Forelimb muscle (tissue), 1 donor: ENCODE data around the gene REL. TPM values are rescaled to one million over a fixed set of nuclear protein-coding genes. Genes with fewer than 3 reads are reported as not detected.
"Not testable (repeated sequence)": the region's sequence is repeated elsewhere in the genome, so short reads cannot be mapped to it uniquely, and the experiment has no call there.

Experiments
- DNase-seq: peaks from one replicate; pipeline ENCODE4 v3.0.0-alpha.2; 2013; ENCODE audit warnings: low read depth
- polyA plus RNA-seq: library from polyadenylated mRNA; unstranded; fragments of 120-200 nt; gene quantifications from one replicate; pipeline ENCODE4 v1.2.1, GENCODE V29; 2013; ENCODE audit not compliant: insufficient read length

REL gene
- polyA plus RNA-seq, 1 donor, result 4.6 TPM

DNA sequence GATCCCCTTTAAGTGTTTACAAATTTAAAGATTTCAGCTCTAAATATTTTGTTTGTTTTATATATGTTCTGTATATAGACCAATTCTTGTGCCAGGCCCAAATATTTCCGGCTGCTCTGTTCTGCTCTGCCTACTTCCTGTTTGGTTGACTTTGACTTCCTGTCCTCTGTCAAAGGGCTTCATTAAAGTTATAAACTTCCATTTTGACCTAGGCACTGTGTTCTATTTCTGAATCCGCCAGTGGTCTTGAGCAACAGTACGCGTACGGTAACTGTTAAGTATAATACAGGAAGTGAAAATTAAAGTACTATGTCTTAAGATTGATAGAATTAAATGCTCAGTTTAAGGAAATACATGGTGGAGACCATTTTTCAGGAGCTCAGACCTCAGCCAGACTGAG, 13.5 kb upstream of the REL start:
- DNase-seq, result no peak

DNA sequence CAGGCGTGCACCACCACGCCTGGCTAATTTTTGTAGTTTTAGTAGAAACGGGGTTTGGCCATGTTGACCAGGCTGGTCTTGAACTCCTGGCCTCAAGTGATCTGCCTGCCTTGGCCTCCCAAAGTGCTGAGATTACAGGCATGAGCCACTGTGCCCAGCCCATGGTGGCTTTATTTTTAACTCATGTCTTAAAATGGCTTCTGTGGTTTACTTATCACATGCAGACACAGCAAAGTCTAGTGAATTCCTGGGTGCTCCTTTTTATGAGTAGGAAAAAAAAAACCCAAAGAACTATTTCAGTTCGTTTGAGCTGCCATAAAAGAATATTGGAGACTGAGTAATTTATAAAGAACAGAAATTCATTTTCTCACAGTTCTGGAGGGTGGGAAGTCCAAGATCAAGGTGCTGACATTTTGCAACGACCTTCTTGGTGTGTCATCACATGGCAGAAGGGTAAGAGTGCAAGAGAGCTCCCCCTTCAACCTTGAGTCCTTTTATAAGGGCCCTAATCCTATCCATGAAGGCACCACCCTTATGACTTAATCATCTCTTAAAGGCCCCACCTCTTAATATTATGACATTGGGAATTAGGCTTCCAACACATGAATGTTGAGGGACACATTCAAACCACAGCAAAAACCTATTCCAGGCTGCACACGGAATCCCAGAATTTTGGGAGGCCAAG, 12.6 kb upstream of the REL start:
- no peak for DNase-seq

DNA sequence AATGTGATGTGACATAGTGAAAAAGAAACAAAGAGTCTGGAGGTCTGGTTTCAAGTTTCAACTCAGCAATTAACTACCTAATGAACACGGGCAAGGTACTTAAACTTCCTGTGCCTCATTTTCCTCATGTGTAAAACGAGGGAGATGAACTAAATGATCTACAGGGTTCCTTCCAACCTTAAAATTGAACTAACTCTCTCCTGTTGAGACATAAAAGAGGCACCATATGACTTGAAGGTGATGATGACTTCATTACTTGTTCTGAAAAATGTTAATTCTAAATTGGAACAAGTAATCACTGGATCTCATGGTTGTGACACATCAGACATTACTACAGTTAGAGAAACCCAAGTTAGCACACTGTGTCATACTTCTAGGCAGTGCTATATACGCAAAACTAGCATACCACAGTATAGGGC, 8.9 kb upstream of the REL start:
- no peak for DNase-seq

DNA sequence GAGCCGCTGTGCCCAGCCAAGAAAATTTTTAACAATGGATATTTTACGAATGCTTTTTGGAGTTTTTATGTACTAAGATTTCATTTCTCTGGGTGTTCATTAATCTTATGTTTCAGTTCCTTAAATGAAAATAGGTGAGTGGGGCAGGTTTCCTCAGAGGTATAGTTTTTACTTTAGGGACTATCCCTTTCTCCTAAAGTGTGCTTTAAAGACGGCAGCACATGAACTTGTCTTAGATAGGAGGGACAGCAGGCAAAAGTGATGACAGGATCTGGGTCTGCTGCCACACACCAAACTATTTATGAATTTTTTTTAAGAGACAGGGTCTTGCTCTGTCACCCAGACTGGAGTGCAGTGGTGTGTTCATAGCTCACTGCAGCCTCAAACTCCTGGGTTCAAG, 8.0 kb upstream of the REL start:
- no peak for DNase-seq

DNA sequence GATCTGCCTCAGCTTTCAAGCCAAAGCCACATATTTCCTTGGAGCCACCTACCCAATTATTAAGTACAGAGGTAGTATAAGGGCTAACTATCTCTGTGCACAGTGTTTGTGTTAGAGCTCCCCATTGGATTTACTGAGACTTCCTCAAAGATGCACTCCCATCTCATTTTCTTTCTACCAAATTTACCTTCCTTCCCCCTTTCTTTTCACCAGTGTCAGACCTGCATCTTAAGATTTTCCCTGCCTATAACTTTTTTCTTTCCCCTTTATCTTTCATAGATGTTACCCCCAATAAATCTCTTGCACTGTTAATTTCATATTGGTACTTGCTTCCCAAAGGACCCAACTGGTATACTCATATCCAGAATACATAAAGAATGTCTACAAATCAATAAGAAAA, 5.9 kb upstream of the REL start:
- no peak for DNase-seq

DNA sequence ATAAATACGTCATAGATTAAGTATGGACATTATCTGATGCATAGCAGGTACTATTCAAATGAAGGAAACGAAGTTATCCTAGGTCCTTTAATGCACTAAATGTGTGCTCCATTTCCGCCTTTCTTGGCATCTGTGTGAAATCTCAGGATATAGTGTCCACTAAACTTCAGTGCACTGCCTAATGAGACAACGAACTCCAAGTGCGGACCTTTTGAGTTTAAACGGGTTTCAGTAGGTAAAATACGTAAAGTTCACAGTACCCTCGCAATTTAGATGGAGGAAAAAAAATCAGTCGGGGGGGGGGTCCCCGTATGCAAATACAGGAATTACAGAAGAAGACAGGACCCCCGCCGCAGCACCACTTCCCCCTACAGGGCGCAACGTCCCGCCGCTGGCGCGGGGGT, 729 bp upstream of the REL start:
- no peak for DNase-seq

DNA sequence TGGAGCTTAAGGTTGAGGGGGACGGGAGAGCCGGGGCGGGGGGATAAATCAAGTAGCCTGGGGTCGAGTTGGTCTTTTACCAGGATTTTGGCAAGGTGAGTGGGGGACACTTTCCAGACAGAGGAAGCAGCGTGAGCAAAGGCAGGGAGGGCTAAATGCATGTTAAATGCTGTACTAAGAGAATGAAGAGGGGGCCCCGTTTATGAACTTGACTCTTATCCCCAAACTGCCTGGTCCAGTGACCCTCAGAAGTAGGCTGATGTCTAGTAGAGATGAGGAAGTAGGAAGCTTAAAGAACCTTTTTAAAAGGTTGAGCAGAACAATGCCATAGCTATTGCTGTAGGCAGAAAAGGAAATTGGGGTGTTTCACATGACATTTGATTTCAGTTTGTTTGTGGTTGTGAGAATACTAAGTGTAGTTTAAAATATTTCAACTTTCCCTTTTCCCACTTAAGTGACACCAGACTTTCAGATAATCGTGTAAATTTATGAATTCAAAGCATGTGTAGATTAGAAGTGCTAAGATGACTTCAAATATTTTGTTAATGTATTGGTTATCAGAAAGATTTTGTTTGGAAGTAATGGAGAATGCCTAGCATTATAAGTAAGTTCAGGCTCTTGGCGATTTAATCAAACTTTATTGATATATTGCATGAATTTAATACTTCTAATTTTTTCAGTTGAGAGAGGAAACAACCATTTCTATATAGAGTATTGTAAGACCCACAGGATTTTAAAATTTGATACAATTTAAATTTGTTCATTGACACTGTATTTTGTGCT, 1.8 kb downstream of the REL start:
- no peak for DNase-seq

DNA sequence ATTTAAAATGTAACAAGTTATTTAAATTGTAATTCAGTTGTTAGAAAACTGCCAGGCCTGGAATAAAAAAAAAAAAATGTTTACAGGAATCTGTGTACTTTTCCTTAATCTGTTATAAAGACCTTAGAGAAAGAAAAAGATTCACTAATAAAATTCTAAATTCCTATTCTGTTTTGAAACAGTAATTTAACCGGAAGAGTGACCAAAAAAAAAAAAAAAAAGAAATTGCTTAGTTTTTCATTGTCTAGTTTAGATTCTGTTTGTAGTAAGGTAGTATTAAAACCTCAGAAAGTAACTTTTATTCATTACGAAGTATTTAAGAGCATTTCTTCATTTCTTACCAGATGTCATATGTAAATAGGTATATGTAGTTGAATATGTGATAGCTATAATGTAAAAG, 2.5 kb downstream of the REL start:
- no peak for DNase-seq

DNA sequence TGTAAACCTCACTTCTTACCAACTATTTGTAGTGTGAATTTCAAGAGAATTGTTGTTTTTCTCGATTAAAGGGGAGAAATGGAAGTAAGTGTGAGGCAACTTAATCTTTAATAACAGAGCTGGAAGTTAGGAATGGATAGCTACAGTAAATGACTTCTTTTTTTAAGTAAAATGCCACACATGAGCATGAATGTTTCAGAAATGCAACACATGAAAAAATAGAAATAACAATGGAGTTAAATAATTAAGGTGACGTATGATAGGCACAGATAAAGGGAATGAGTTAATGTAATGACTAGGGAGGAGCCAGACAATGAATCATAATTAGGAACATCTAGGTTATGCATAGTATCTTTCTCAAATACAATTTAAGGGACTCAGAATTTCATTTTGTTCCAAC, 3.4 kb downstream of the REL start:
- no peak for DNase-seq

DNA sequence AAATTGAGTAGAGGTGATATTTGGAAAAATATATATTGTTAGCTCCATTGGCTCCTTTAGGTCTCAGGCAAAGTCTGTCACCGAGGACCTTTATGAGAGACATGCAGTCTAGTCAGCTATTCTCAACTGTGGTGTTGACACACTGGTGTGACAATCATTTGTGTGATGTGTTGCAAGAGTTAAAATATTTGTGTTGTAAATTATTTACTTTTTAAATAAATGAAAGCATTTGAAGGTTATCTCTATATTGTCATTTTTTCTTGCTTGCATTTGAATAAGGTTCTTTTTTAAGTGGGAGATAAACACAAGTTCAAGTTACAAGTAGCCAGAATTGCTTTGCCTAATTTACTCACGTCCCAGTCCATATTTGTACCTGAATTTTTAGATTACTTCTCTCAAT, 4.3 kb downstream of the REL start:
- no peak for DNase-seq

DNA sequence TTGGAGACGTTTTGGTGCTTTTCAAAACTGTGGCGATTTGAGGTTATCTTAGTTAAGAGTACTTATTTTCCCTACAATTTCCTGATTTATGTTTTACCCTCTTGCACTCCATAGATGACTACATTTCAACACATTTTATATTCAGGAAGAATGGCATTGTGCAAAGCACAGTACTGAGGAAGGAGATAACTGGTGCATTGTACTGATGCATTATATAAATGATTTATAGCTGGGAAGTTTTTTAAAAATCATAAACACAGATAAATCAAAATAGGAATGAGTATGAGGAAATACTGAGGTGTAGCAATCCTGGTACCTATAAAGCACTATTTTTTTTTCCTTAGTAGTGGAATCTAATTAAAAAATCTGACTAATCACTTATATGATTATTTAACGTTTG, 5.6 kb downstream of the REL start:
- DNase-seq, result no peak

DNA sequence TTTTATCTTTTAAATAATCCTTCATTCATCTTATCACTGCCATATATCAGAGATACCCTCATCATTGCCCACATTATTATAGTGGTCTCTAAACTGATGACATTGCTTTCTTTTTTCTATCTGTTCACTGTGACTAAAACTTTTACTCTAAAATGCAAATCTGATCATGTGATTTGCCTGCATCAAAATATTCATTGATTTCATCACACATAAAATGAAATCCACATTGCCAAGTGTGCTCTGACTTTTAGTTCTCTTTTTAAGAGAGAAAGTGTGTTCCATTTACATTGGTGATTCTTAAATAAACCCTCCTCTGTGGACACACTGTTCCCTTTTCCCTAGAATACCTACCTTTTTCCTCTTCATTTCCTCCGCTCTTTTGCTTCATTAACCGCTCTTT, 7.5 kb downstream of the REL start:
- no peak for DNase-seq

DNA sequence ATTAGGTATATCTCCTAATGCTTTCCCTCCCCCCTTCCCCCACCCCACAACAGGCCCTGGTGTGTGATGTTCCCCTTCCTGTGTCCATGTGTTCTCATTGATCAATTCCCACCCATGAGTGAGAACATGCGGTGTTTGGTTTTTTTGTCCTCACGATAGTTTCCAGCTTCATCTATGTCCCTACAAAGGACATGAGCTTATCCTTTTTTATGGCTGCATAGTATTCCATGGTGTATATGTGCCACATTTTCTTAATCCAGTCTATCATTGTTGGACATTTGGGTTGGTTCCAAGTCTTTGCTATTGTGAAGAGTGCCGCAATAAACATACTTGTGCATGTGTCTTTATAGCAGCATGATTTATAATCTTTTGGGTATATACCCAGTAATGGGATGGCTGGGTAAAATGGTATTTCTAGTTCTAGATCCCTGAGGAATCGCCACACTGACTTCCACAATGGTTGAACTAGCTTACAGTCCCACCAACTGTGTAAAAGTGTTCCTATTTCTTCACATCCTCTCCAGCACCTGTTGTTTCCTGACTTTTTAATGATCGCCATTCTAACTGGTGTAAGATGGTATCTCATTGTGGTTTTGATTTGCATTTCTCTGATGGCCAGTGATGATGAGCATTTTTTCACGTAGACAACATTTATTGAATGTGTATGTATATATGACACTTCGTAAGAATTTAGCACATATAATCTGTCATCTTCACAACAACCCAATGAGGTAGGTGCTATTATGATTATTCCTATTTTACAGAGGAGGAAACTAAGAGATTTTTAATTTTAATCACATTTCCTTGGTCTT, 8.4 kb downstream of the REL start:
- not testable (repeated sequence) for DNase-seq

DNA sequence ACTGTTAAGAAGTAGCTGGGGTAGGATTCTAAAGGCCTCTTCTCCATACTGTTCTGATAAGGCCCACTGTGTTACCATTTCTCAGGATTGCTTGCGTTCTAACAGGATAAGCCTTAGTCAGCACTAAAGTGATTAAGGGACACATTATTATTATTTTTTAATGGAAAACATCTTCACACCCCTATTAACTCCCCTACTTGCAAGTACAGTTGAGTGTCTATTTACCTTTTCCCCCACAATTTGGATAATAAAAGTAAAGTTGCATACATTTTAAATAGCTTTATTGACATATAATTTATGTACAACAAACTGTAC, 9.0 kb downstream of the REL start:
- no peak for DNase-seq

DNA sequence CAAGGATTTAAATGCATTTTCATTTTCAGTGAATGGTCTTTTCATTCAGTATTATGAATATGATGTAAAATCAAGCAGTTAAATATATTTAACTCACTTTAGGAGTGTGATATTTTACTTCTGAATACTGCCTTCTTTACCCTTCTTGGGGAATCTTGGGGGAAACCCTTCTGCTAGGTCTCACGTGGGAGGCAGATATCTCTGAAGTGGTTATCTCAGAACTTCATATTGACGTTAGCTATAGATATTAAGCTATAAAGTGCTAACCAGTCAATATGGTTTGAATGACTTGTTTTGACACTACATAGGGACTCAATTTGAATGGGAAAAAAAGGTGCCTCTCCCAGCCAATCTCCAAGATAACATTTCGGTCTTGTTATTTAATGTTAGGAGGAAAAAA, 9.8 kb downstream of the REL start:
- no peak for DNase-seq

DNA sequence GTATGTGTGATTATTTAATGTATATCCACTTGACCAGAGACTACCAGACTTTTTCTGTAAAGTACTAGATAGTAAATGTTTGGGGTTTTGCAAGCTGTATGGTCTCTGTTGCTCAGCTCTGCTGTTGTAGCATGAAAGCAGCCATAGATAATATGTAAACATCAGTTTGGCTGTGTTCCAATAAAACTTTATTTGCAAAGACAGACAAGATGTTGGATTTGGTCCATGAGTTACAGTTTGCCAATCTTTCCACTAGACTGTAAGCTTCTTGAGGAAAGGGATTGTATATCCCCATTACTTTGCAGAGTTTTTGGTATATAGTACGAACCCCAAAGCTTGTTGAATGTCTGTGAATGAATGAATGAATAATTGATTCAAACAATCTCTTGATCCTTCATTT, 17.2 kb downstream of the REL start:
- DNase-seq, result no peak

DNA sequence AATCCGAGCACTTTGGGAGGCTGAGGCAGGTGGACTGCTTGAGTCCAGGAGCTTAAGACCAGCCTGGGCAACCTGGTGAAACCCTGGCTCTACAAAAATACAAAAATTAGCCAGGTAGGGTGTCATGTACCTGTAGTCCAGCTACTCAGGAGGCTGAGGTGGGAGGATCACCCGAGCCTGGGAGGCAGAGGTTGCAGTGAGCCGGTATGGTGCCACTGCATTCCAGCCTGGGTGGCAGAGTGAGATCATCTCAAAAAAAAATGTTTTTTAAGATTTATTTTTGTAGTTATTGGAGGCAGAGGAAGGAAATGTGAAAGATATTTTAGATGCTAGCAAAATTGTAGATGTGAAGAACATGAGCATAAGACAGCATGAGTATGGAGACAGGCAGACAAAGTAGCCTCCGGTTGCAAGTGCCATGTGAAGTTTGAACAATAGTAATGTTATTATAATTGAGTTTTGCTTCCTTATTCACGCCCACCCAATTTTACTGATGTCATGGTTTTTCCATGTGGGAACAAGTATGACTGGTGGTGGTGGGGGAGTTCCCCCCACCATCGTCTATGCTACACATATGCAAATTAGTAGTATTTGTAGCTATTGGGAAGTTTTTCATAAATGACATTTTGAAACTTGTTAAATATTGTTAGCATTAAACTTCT, 18.0 kb downstream of the REL start:
- DNase-seq, result no peak

DNA sequence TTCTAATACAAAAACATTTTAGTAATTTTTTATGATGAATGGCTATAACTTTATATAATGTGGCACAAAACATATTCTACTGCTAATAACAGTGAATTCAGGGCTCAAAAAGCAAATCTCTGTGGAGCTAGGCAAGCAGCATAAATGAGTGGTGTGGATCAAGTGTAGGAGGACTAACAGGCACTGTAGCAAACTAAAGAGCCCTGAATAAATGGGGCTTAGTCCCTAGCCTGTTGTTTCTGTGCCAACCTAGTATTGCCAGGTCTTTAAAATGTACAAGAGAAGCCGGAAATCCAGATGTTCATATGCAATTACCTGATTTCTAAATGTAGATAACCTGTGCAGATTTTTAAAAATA, 18.5 kb downstream of the REL start:
- no peak for DNase-seq

DNA sequence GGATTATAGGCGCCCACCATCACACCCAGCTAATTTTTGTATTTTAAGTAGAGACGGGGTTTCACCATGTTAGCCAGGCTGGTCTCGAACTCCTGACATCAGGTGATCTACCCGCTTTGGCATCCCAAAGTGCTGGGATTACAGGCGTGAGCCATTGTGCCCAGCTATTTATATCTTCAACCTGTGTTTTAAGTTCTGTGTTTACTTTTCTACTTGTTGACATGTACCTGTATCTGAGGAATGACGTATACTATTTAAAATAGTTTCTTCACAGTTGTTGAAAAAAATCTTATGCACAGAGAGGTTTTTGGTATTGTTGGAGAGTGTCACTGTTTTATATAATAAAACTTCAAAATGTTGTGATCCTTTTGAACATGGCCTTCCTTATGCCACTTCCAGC, 19.9 kb downstream of the REL start:
- DNase-seq, result not testable (repeated sequence)

DNA sequence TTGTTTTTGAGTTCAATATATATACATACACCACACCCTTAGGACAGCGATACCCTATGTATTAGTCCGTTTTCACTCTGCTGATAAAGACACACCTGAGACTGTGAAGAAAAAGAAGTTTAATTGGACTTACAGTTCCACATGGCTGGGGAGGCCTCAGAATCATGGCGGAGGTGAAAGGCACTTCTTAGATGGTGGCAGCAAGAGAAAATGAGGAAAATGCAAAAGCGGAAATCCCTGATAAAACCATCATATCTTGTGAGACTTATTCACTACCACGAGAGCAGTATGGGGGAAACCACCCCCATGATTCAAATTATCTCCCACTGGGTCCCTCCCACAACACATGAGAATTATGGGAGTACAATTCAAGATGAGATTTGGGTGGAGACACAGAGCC, 24.5 kb downstream of the REL start:
- DNase-seq, result not testable (repeated sequence)

DNA sequence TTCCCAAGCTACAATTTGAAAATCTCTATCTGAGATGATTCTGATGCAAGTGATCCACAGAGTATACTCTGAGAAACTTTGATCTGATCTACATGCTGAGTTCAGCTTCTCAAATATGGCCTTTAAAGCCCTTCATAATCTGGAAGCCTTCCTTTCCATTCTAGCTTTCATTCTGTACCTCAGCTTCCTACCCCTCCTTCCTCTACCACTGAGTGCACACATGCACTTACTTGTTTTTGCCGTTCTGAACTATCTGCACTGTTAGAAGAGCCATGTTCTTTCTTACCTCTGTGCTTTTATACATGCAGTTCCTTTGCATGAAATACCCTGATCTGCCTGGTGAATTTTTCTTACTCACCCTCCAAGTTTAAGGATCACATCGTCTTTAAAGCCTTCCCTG, 25.0 kb downstream of the REL start:
- no peak for DNase-seq

DNA sequence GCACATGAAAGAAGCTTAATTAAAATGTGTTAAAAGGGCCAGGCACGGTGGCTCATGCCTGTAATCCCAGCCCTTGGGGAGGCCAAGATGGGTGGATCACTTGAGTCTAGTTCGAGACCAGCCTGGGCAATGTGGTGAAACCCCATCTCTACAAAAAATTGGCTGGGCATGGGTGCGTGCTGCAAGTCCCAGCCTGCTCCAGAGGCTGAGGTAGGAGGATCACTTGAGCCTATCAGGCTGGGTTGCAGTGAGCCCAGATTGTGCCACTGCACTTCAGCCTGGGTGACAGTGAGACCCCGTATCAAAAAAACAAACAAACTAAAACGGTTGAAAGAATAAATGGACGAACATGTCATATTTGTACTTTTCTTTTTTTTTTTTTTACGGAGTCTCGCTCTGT, 26.0 kb downstream of the REL start:
- no peak for DNase-seq
